K562 (cell line): Measurements from ENCODE around the gene ADAMTS14. TPM values are rescaled to one million over a fixed set of nuclear protein-coding genes. Genes with fewer than 3 reads are reported as not detected.

ENCODE experiments used
- ATAC-seq: fragments of 200-7000 bp; cut with Tn5 transposase; 3 replicates; pipeline ENCODE4 v1.9.1; 2020; ENCODE audit warnings: moderate library complexity
- BruUV-seq: library from RNA; stranded (reverse); fragments of 400-500 nt; replicated peaks from 2 replicates; lab custom pipeline; 2021; lab: Mats Ljungman, UMichigan
- CTCF ChIA-PET: fragments of 300-600 bp; formaldehyde crosslinking; extraction: SDS; loops from one replicate; lab custom pipeline; 2021; ENCODE audit warnings: low intra/inter-chr PET ratio; lab: Yijun Ruan, JAX
- POLR2A ChIA-PET: fragments of 300-600, 350-650 bp; sonication (Branson Sonifier 250); formaldehyde crosslinking; extraction: SDS; loops from one replicate; lab custom pipeline; 2021; ENCODE audit warnings: antibody characterized with exemption, inconsistent platforms; lab: Yijun Ruan, JAX
- DNase-seq, 4 experiments: peaks; one replicate each; pipeline versions ENCODE4 v3.0.0 to v3.0.0-alpha.2; 2011 to 2018; ENCODE audit warnings: low spot score in 3 of 4, mixed read lengths in 3 of 4; ENCODE audit errors: extremely low read depth in 1 of 4
- FAIRE-seq: peaks from 2 replicates; lab custom pipeline; 2011; peaks lifted over from hg19 to GRCh38; lab: Jason Lieb, UNC
- H2AFZ ChIP-seq: 2 replicates; pipeline ENCODE4 v1.6.0; 2011; ENCODE audit warnings: low read depth, low read length, control low read depth, inconsistent platforms
- H3K27ac ChIP-seq: fragments of 200-600 bp; 3 replicates; pipeline ENCODE4 v1.8.0; 2011; ENCODE audit warnings: low read depth, mild to moderate bottlenecking, control low read depth, inconsistent platforms, low read length, moderate library complexity, mixed read lengths; ENCODE audit errors: extremely low read depth
- H3K27me3 ChIP-seq, 2 experiments: fragments of 300-600 bp in 1 of 2; 2 replicates in 1 of 2; 3 replicates in 1 of 2; pipeline versions ENCODE4 v1.6.0 to v1.8.0; 2011; ENCODE audit warnings: inconsistent platforms in 2 of 2, low read length in 2 of 2, mild to moderate bottlenecking in 1 of 2, mixed read lengths in 1 of 2, moderate library complexity in 1 of 2; ENCODE audit not compliant: control insufficient read depth in 2 of 2, insufficient read depth in 2 of 2
- H3K36me3 ChIP-seq: fragments of 300-600 bp; 3 replicates; pipeline ENCODE4 v1.8.0; 2011; ENCODE audit warnings: mild to moderate bottlenecking, low read length, inconsistent platforms; ENCODE audit not compliant: control insufficient read depth, insufficient read depth
- H3K4me1 ChIP-seq, 2 experiments: fragments of 200-600 bp in 1 of 2; replicated peaks in 1 of 2; 2 replicates in 1 of 2; 3 replicates in 1 of 2; pipeline versions ENCODE4 v1.5.1 to v1.8.0; 2011; ENCODE audit warnings: inconsistent platforms in 2 of 2, low read length in 2 of 2, mild to moderate bottlenecking in 1 of 2, mixed read lengths in 1 of 2, moderate library complexity in 1 of 2; ENCODE audit not compliant: control insufficient read depth in 2 of 2, insufficient read depth in 2 of 2
- H3K4me2 ChIP-seq: 2 replicates; pipeline ENCODE4 v1.6.1; 2011; ENCODE audit warnings: low read length, control low read depth, inconsistent platforms, mixed read lengths; ENCODE audit not compliant: insufficient read depth
- H3K4me3 ChIP-seq: fragments of 200-600 bp; sonication (generic), shearing (Covaris generic); 2 replicates; pipeline ENCODE4 v1.5.1; 2016; ENCODE audit warnings: control low read depth, inconsistent platforms
- H3K79me2 ChIP-seq: fragments of 200-600 bp; 3 replicates; pipeline ENCODE4 v1.8.0; 2011; ENCODE audit warnings: low read length, inconsistent platforms; ENCODE audit not compliant: control insufficient read depth, insufficient read depth
- H3K9ac ChIP-seq, 2 experiments: 2 replicates each; pipeline versions ENCODE4 v1.6.0 to v1.6.1; 2011; ENCODE audit warnings: low read depth in 2 of 2, low read length in 2 of 2, control low read depth in 1 of 2, inconsistent platforms in 1 of 2, mild to moderate bottlenecking in 1 of 2, mixed read lengths in 1 of 2; ENCODE audit not compliant: insufficient read depth in 1 of 2
- H3K9me1 ChIP-seq: one replicate; pipeline ENCODE4 v1.6.0; 2011; ENCODE audit warnings: inconsistent platforms, mild to moderate bottlenecking, low read length, moderate library complexity; ENCODE audit not compliant: control insufficient read depth, insufficient read depth
- H3K9me3 ChIP-seq: replicated peaks from 2 replicates; pipeline ENCODE4 v1.5.1; 2011; ENCODE audit warnings: low read depth, low read length, inconsistent platforms; ENCODE audit not compliant: control insufficient read depth, insufficient read depth
- H4K20me1 ChIP-seq: replicated peaks from 2 replicates; pipeline ENCODE4 v1.6.1; 2011; ENCODE audit warnings: low read length, inconsistent platforms, mixed read lengths; ENCODE audit not compliant: control insufficient read depth, insufficient read depth
- ATF1 ChIP-seq, 2 experiments: fragments of 450-650 bp in 1 of 2; IDR thresholded peaks; 2 replicates each; pipeline ENCODE4 v1.6.1; 2016; ENCODE audit warnings: missing compliant biosample characterization in 1 of 2, missing genetic modification characterization in 1 of 2
- BHLHE40 ChIP-seq: IDR thresholded peaks from 2 replicates; pipeline ENCODE4 v1.6.1; 2011; ENCODE audit warnings: low read length, improper control_type of control experiment
- E2F3 ChIP-seq: fragments of 250-450 bp; sonication (Bioruptor Pico); IDR thresholded peaks from 2 replicates; pipeline ENCODE4 v1.4.0; 2020; ENCODE audit warnings: mild to moderate bottlenecking
- GATAD2B ChIP-seq: fragments of 450-650 bp; IDR thresholded peaks from 2 replicates; pipeline ENCODE4 v1.6.1; 2017; ENCODE audit warnings: mild to moderate bottlenecking, borderline replicate concordance
- KDM5B ChIP-seq: fragments of 200-600 bp; sonication (generic); IDR thresholded peaks from 2 replicates; pipeline ENCODE4 v1.6.1; 2012; ENCODE audit warnings: low read depth, mild to moderate bottlenecking, moderate library complexity, low read length, control low read depth, inconsistent platforms; ENCODE audit not compliant: insufficient replicate concordance
- MAFF ChIP-seq: IDR thresholded peaks from 2 replicates; pipeline ENCODE4 v1.6.1; 2012; ENCODE audit warnings: low read length, improper control_type of control experiment
- POLR2AphosphoS5 ChIP-seq: IDR thresholded peaks from 2 replicates; pipeline ENCODE4 v1.6.1; 2011; ENCODE audit warnings: mild to moderate bottlenecking, low read depth, low read length, moderate library complexity; ENCODE audit not compliant: control insufficient read depth, insufficient read depth
- RAD51 ChIP-seq: fragments of 450-650 bp; IDR thresholded peaks from 2 replicates; pipeline ENCODE4 v1.7.1; 2016; ENCODE audit warnings: low read depth, mild to moderate bottlenecking, borderline replicate concordance
- RBFOX2 ChIP-seq: fragments of 200-400 bp; formaldehyde crosslinking; IDR thresholded peaks from 2 replicates; pipeline ENCODE4 v1.6.1; 2017; ENCODE audit warnings: low read depth, mild to moderate bottlenecking, low read length, moderate library complexity
- TSC22D4 ChIP-seq: fragments of 450-650 bp; IDR thresholded peaks from 2 replicates; pipeline ENCODE4 v1.6.1; 2016; ENCODE audit warnings: missing genetic modification characterization, missing biosample characterization, control low read depth
- USF1 ChIP-seq: sonication (generic); formaldehyde crosslinking; IDR thresholded peaks from 2 replicates; pipeline ENCODE4 v1.9.0; 2022; ENCODE audit warnings: mild to moderate bottlenecking, missing genetic modification reagents
- USF2 ChIP-seq: sonication (generic); formaldehyde crosslinking; IDR thresholded peaks from 2 replicates; pipeline ENCODE4 v1.5.0; 2020; ENCODE audit warnings: missing genetic modification reagents
- ZNF644 ChIP-seq: fragments of 200-800 bp; sonication (Bioruptor generic); IDR thresholded peaks from 2 replicates; pipeline ENCODE4 v1.6.1; 2016; ENCODE audit warnings: low read depth, missing genetic modification characterization, missing compliant biosample characterization
- ZNF766 ChIP-seq: fragments of 200-800 bp; sonication (Bioruptor generic); conservative IDR thresholded peaks from 2 replicates; pipeline ENCODE4 v1.6.1; 2016; ENCODE audit warnings: missing genetic modification characterization, missing compliant biosample characterization
- ZNF830 ChIP-seq: fragments of 250-450 bp; sonication (Bioruptor Pico); IDR thresholded peaks from 2 replicates; pipeline ENCODE4 v1.5.0; 2021; ENCODE audit warnings: mild to moderate bottlenecking
- WGBS: fragments of 100-300 bp; shearing (Covaris generic); methylation state at CpG from one replicate; pipeline ENCODE4 v1.1.6; 2016; ENCODE audit warnings: low coverage, mixed read lengths; ENCODE audit not compliant: insufficient coverage; ENCODE audit errors: missing lambda C conversion rate; 5-methylcytosine and 5-hydroxymethylcytosine counted together
- in situ Hi-C: fragments of 300-500 bp; cut with MboI; formaldehyde crosslinking; loops from 4 replicates; pipeline ENCODE4 v1.15.0; 2018; ENCODE audit warnings: inconsistent platforms, mixed read lengths
- intact Hi-C: fragments of 100-400 bp; cut with micrococcal nuclease; formaldehyde crosslinking; loops from 2 replicates; pipeline ENCODE4 v1.14.2; 2022
- polyA plus RNA-seq, 8 experiments: library from polyadenylated mRNA; depleted of rRNA in 4 of 8; stranded (reverse) in 5 of 8; unstranded in 3 of 8; fragments of >200 nt; fragmentation: Nextera tagmentation in 2 of 8; fragmentation: Illumina TruSeq in 1 of 8; extraction: Ambion mirVana in 2 of 8; extraction: Trizol in 1 of 8; gene quantifications; 2 replicates each; pipeline versions ENCODE4 v1.2.1 to v1.2.3, GENCODE V29; 2011 to 2014; ENCODE audit warnings: inconsistent platforms in 1 of 8, missing spikeins in 1 of 8
- total RNA-seq, 7 experiments: library from RNA; depleted of rRNA in 6 of 7; stranded (reverse); fragments of >200 nt in 6 of 7; fragmentation: Illumina TruSeq in 2 of 7; extraction: Trizol in 2 of 7; gene quantifications; 2 replicates each; pipeline versions ENCODE4 v1.2.1 to v1.2.3, GENCODE V29; 2011 to 2021; ENCODE audit warnings: low replicate concordance in 1 of 7
- TF ChIP-seq, protein P1 (sequence below): fragments of 450-650 bp; IDR thresholded peaks from 2 replicates; pipeline ENCODE4 v1.6.1; 2016; ENCODE audit warnings: missing biosample characterization, missing genetic modification characterization
- TF ChIP-seq, protein P2 (sequence below): sonication (generic); formaldehyde crosslinking; IDR thresholded peaks from 2 replicates; pipeline ENCODE4 v1.8.0; 2022; ENCODE audit warnings: missing genetic modification reagents, mild to moderate bottlenecking, moderate library complexity, borderline replicate concordance

The ADAMTS14 gene
- total and polyA plus RNA-seq, 9 of the 15 experiments (the other 6 are each of a cell fraction or from before 2014, with no cell fraction given): 0.04 to 37.4 (median 15.9) TPM

DNA sequence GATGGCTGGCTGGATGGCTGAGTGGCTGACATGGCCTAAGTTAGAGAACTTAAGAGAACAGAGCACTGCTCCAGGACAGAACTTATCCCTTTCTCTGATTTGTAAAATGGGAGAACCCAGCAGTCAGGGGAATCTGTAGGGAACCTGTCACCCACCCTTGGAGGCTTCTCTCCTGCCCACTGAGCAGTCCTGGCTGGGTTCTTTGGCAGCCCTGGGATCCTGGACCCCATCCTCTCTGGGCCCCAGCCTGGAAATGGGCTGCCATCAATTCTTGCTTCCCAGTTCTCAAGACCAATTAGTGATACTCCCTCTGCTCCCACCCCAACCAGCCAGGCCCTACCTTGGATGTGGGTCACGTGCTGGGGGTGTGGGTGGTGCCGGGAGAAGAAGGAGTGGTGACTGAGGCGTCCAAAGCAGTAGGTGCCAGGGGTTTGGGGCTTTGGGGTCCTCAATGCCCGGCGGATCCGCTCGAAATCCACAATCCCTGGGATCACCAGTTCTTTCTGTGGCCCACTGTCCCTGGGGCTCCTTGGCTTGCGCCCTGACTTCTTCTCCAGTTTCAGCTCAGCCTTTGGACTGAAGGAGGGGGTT lies 109.2 kb downstream of the ADAMTS14 start:
- WGBS: 37% methylated on average over 8 of the region's 8 CpGs
- DNase-seq: no peak
- CTCF ChIA-PET: no interaction called here
- Histone ChIP-seq H3K9ac (peak overlapping the region in 1 of 2 experiments; percentile 14; a peak in 1 of 4 replicates), H3K9me1 (no peaks in the 10 kb centered on the region), H3K9me3 (no peaks in the 10 kb centered on the region), H3K4me1 (peaks cover 11 to 14% of the 10 kb centered on the region in 2 experiments; a peak in 4 of 5 replicates), H3K27ac (no peak overlapping the region), H2AFZ (no peak overlapping the region), H3K4me3 (no peak overlapping the region), H3K36me3 (no peaks in the 10 kb centered on the region), H3K79me2 (no peaks in the 10 kb centered on the region), H3K27me3 (peaks cover 7 to 8% of the 10 kb centered on the region in 2 experiments; a peak in 4 of 5 replicates), H3K4me2 (no peak overlapping the region), H4K20me1 (no peaks in the 10 kb centered on the region)
- no peak for FAIRE-seq
- intact Hi-C loops (no loop called here), in situ Hi-C loops (no loop called here)
- no TSS peak for BruUV-seq
- ATAC-seq: no peak
- POLR2A ChIA-PET: interaction anchor here (0.6 to 1.1 kb wide), 3 partner anchors 9 to 1486 kb away, joined by 3 to 5 read pairs (median 3); no protein-coding TSS in a partner anchor
- no peak for TF ChIP-seq ZNF644
- peak; percentile 52 for TF ChIP-seq USF1 (CRISPR knock-in tag)
- TF ChIP-seq RBFOX2: no peak
- no peak for TF ChIP-seq ATF1 (CRISPR knock-in tag; IDR thresholded peaks at IDR 0.05)
- TF ChIP-seq ATF1 (tag; IDR thresholded peaks at IDR 0.05): no peak
- TF ChIP-seq BHLHE40: 0 out of 2 replicates have a peak, but pooled peaks have one; percentile 33
- no peak for TF ChIP-seq E2F3
- TF ChIP-seq, protein P1, sequence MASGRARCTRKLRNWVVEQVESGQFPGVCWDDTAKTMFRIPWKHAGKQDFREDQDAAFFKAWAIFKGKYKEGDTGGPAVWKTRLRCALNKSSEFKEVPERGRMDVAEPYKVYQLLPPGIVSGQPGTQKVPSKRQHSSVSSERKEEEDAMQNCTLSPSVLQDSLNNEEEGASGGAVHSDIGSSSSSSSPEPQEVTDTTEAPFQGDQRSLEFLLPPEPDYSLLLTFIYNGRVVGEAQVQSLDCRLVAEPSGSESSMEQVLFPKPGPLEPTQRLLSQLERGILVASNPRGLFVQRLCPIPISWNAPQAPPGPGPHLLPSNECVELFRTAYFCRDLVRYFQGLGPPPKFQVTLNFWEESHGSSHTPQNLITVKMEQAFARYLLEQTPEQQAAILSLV (tag): no peak
- TF ChIP-seq POLR2AphosphoS5: no peak
- TF ChIP-seq KDM5B: no peak
- TF ChIP-seq MAFF: no peak
- TF ChIP-seq ZNF766 (CRISPR knock-in tag): no peak
- TF ChIP-seq RAD51: peak; percentile 35; the same call in 1 of the 2 replicates
- TF ChIP-seq TSC22D4: no peak
- peak; percentile 78 for TF ChIP-seq USF2 (CRISPR knock-in tag)
- TF ChIP-seq, protein P2, sequence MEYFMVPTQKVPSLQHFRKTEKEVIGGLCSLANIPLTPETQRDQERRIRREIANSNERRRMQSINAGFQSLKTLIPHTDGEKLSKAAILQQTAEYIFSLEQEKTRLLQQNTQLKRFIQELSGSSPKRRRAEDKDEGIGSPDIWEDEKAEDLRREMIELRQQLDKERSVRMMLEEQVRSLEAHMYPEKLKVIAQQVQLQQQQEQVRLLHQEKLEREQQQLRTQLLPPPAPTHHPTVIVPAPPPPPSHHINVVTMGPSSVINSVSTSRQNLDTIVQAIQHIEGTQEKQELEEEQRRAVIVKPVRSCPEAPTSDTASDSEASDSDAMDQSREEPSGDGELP (CRISPR knock-in tag): no peak
- TF ChIP-seq ZNF830 (CRISPR knock-in tag): no peak
- TF ChIP-seq GATAD2B: no peak
